GM23338 (cell line): ENCODE results near the gene LEO1. TPM values are rescaled to one million over a fixed set of nuclear protein-coding genes. Genes with fewer than 3 reads are reported as not detected.
A peak's percentile ranks its signal among the peaks of the same experiment; 100 is the strongest.

ENCODE experiments used
- ATAC-seq: fragments of 200-7000 bp; cut with Tn5 transposase; 3 replicates; pipeline ENCODE4 v1.9.1; 2020
- DNase-seq: peaks from one replicate; pipeline ENCODE4 v3.0.0-alpha.2; 2015; ENCODE audit warnings: low spot score
- H2AFZ ChIP-seq: fragments of 200-600 bp; sonication (generic); 2 replicates; pipeline ENCODE4 v1.8.0; 2016; ENCODE audit warnings: antibody characterized with exemption, mild to moderate bottlenecking, moderate library complexity
- H3F3A ChIP-seq: fragments of 200-600 bp; sonication (generic); replicated peaks from 2 replicates; pipeline ENCODE4 v1.8.0; 2017; ENCODE audit warnings: antibody characterized with exemption, mixed run types, low read depth
- H3K27ac ChIP-seq: fragments of 200-600 bp; sonication (generic); 2 replicates; pipeline ENCODE4 v1.6.1; 2016; ENCODE audit warnings: low read depth
- H3K27me3 ChIP-seq: fragments of 200-600 bp; sonication (generic); 2 replicates; pipeline ENCODE4 v1.8.0; 2016; ENCODE audit warnings: mild to moderate bottlenecking, mixed run types, moderate library complexity; ENCODE audit not compliant: insufficient read depth
- H3K36me3 ChIP-seq: fragments of 200-600 bp; sonication (generic); 2 replicates; pipeline ENCODE4 v1.8.0; 2016; ENCODE audit warnings: mild to moderate bottlenecking; ENCODE audit not compliant: insufficient read depth
- H3K4me1 ChIP-seq: fragments of 200-600 bp; sonication (generic); 2 replicates; pipeline ENCODE4 v1.8.0; 2016; ENCODE audit warnings: mild to moderate bottlenecking, moderate library complexity; ENCODE audit not compliant: insufficient read depth
- H3K4me2 ChIP-seq: fragments of 200-600 bp; sonication (generic); 2 replicates; pipeline ENCODE4 v1.7.1; 2017; ENCODE audit warnings: mixed run types
- H3K4me3 ChIP-seq: fragments of 200-600 bp; sonication (generic); 2 replicates; pipeline ENCODE4 v1.6.1; 2016; ENCODE audit warnings: mixed run types
- H3K79me2 ChIP-seq: fragments of 200-600 bp; sonication (generic); replicated peaks from 2 replicates; pipeline ENCODE4 v1.8.0; 2017; ENCODE audit warnings: mild to moderate bottlenecking; ENCODE audit not compliant: insufficient read depth
- H3K9me2 ChIP-seq: fragments of 200-600 bp; sonication (generic); 2 replicates; pipeline ENCODE4 v1.8.0; 2017; ENCODE audit not compliant: insufficient read depth
- H4K20me1 ChIP-seq: fragments of 200-600 bp; sonication (generic); replicated peaks from 2 replicates; pipeline ENCODE4 v1.8.0; 2017; ENCODE audit warnings: mild to moderate bottlenecking; ENCODE audit not compliant: insufficient read depth
- H3K27ac Mint-ChIP-seq: 2 replicates; pipeline ENCODE4 v1.8.0; 2020; ENCODE audit warnings: inconsistent platforms, mild to moderate bottlenecking, moderate library complexity, mixed read lengths
- H3K27me3 Mint-ChIP-seq: 3 replicates; pipeline ENCODE4 v1.8.0; 2022; ENCODE audit warnings: low read depth, mild to moderate bottlenecking, moderate library complexity, mixed read lengths, inconsistent platforms; ENCODE audit not compliant: insufficient read depth, poor library complexity
- H3K36me3 Mint-ChIP-seq: 3 replicates; pipeline ENCODE4 v1.8.0; 2021; ENCODE audit warnings: low read depth, mild to moderate bottlenecking, inconsistent platforms, moderate library complexity, mixed read lengths
- H3K4me1 Mint-ChIP-seq: 3 replicates; pipeline ENCODE4 v1.8.0; 2020; ENCODE audit warnings: mild to moderate bottlenecking, inconsistent platforms, mixed read lengths
- H3K4me3 Mint-ChIP-seq: 3 replicates; pipeline ENCODE4 v1.8.0; 2021; ENCODE audit warnings: moderate library complexity, mild to moderate bottlenecking, inconsistent platforms, mixed read lengths
- H3K9me3 Mint-ChIP-seq: 3 replicates; pipeline ENCODE4 v1.8.0; 2020; ENCODE audit warnings: moderate library complexity, mild to moderate bottlenecking, inconsistent platforms, mixed read lengths
- CREB1 ChIP-seq: fragments of 250-450 bp; sonication (Bioruptor Pico); IDR thresholded peaks from 2 replicates; pipeline ENCODE4 v1.5.0; 2020; ENCODE audit warnings: low read depth, mild to moderate bottlenecking, moderate library complexity
- EZH2phosphoT487 ChIP-seq: fragments of 200-600 bp; sonication (generic); IDR thresholded peaks from one replicate; pipeline ENCODE4 v1.8.1; 2018; ENCODE audit warnings: antibody characterized with exemption; ENCODE audit not compliant: unreplicated experiment
- JUNB ChIP-seq: IDR thresholded peaks from one replicate; pipeline ENCODE4 v1.6.1; 2016; ENCODE audit warnings: antibody characterized with exemption; ENCODE audit not compliant: unreplicated experiment
- NANOG ChIP-seq: IDR thresholded peaks from 2 replicates; pipeline ENCODE4 v1.6.1; 2016; ENCODE audit warnings: antibody characterized with exemption, borderline replicate concordance
- STAT1 ChIP-seq: IDR thresholded peaks from one replicate; pipeline ENCODE4 v1.6.1; 2016; ENCODE audit warnings: antibody characterized with exemption; ENCODE audit not compliant: unreplicated experiment
- ZNF331 ChIP-seq: fragments of 250-450 bp; sonication (Bioruptor Pico); IDR thresholded peaks from 2 replicates; pipeline ENCODE4 v1.5.0; 2020; ENCODE audit warnings: low read depth, mild to moderate bottlenecking, moderate library complexity
- polyA plus RNA-seq: library from polyadenylated mRNA; unstranded; fragments of >200 nt; fragmentation: Nextera tagmentation; extraction: Ambion mirVana; gene quantifications from 2 replicates; pipeline ENCODE4 v1.2.1, GENCODE V29; 2016
- total RNA-seq: library from RNA; depleted of rRNA; stranded (reverse); fragments of >200 nt; shearing (Covaris generic); gene quantifications from 2 replicates; pipeline ENCODE4 v1.2.3, GENCODE V29; 2014
- TF ChIP-seq, protein P1 (sequence below), 2 experiments: fragments of 200-600 bp in 1 of 2; sonication (generic) in 1 of 2; conservative IDR thresholded peaks; 2 replicates each; pipeline versions ENCODE4 v1.5.1 to v1.6.1; 2016 to 2017; ENCODE audit warnings: antibody characterized with exemption in 2 of 2, low read depth in 2 of 2, mild to moderate bottlenecking in 2 of 2, moderate library complexity in 1 of 2
- TF ChIP-seq, protein P2 (sequence below): IDR thresholded peaks from 2 replicates; pipeline ENCODE4 v1.6.1; 2016; ENCODE audit warnings: antibody characterized with exemption
- TF ChIP-seq, protein P3 (sequence below): IDR thresholded peaks from one replicate; pipeline ENCODE4 v1.6.1; 2018; ENCODE audit warnings: antibody characterized with exemption; ENCODE audit not compliant: unreplicated experiment

The LEO1 gene
- total and polyA plus RNA-seq, 2 experiments from 2014 or later: 41.4 to 55.6 TPM

DNA sequence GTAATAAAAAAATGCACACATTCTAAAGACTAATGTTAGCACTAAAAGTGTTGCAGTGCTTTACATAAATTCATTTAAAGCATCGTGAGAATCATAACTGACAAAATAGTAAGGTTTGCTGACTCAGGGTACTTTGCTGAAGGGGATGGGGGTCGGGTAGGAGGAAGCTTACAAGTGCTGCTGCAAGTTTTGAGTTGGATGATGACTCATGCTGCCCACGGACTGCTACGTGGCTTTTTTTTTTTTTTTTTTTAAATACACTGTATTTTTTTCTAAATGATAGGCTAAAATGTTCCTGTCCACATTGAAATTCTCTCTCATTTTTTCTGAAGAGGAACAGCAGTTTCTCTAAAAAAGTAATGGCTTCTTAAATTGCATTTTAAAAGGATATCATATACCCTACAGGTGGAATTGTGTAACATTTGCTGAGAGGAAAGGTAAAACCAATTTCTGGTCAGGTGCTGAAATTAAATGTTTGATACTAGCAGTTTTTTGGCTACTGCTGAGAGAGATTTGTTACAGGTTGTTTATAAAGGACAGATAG lies 49.6 kb upstream of the LEO1 start:
- DNase-seq (peak; percentile 50), ATAC-seq (no peak)
- H3K79me2 ChIP-seq: peaks cover 66% of the 10 kb centered on the region
- no peak overlapping the region for H2AFZ ChIP-seq
- no peaks in the 10 kb centered on the region for H3K36me3 ChIP-seq
- H3K9me2 ChIP-seq: no peaks in the 10 kb centered on the region
- Mint-ChIP-seq H3K9me3 (peaks cover 6% of the 10 kb centered on the region; the same call in 2 of the 3 replicates), H3K27ac (peak overlapping the region; percentile 96), H3K4me1 (peaks cover 45% of the 10 kb centered on the region), H3K4me3 (peak overlapping the region; percentile 90), H3K27me3 (peaks cover 24% of the 10 kb centered on the region), H3K36me3 (peaks cover 3% of the 10 kb centered on the region; the same call in 2 of the 3 replicates)
- TF ChIP-seq, protein P1, sequence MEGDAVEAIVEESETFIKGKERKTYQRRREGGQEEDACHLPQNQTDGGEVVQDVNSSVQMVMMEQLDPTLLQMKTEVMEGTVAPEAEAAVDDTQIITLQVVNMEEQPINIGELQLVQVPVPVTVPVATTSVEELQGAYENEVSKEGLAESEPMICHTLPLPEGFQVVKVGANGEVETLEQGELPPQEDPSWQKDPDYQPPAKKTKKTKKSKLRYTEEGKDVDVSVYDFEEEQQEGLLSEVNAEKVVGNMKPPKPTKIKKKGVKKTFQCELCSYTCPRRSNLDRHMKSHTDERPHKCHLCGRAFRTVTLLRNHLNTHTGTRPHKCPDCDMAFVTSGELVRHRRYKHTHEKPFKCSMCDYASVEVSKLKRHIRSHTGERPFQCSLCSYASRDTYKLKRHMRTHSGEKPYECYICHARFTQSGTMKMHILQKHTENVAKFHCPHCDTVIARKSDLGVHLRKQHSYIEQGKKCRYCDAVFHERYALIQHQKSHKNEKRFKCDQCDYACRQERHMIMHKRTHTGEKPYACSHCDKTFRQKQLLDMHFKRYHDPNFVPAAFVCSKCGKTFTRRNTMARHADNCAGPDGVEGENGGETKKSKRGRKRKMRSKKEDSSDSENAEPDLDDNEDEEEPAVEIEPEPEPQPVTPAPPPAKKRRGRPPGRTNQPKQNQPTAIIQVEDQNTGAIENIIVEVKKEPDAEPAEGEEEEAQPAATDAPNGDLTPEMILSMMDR (conservative IDR thresholded peaks at IDR 0.05; ENCODE audit: low read depth in 2 of 2): peak in 1 of 2 experiments; percentile 28; a peak in 1 of 4 replicates
- no peak for TF ChIP-seq CREB1 (CRISPR knock-in tag)
- 0 out of 2 replicates have a peak overlapping the region, but pooled peaks have one; percentile 90 for H3K27ac ChIP-seq
- H3K4me3 ChIP-seq: peak overlapping the region; percentile 77
- H4K20me1 ChIP-seq: peaks cover 29% of the 10 kb centered on the region
- no peaks in the 10 kb centered on the region for H3K27me3 ChIP-seq
- peaks cover 33% of the 10 kb centered on the region for H3K4me1 ChIP-seq
- peak overlapping the region; percentile 82 for H3K4me2 ChIP-seq
- H3F3A ChIP-seq: no peaks in the 10 kb centered on the region

DNA sequence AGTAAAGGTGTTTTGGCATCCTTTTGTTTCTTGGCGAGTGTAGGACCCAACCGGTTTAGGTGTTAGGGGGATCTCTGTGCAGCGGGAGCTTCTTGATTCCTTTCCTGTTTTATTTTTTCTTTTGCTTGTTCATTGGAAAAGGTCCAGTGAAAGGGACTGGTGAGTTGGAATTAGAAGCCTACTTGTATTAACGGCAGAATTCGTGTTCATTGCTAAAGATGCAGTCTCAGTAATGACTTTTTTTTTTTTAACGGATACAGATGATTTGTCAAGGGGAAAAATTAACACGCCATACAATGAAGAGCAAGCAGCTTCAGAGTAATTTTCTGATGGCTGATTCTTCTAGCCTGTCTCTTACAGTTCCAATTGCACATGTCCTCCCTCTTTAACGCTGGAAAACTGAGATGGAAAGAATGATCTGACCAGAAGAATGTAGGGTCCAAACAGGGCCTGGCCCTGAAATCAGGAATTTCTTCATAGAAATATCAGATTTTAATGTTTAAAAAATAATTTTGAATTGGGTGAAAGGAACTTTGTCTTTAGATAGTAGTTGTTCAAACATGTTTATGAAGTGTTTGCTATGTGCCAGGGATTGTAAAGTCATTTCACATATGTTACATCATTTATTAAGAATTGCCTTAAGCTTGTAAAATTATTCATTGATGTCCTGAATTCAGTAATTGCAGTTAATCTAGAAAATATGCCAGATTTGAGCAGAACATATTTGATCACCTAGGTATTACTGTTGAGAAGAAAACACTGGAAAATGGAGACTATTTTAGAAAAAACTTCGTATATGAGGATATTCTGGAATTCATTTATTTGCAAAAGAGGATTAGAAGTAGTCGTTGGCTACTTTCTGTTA lies 48.9 kb upstream of the LEO1 start:
- Mint-ChIP-seq H3K36me3 (peaks cover 3% of the 10 kb centered on the region; the same call in 2 of the 3 replicates), H3K9me3 (peaks cover 6% of the 10 kb centered on the region; the same call in 2 of the 3 replicates), H3K27me3 (peaks cover 27% of the 10 kb centered on the region), H3K4me3 (peak overlapping the region; percentile 90), H3K4me1 (peaks cover 40% of the 10 kb centered on the region), H3K27ac (peak overlapping the region; percentile 96)
- H3K36me3 ChIP-seq: no peaks in the 10 kb centered on the region
- H2AFZ ChIP-seq: no peak overlapping the region
- H3K9me2 ChIP-seq: no peaks in the 10 kb centered on the region
- H3K4me3 ChIP-seq: peak overlapping the region; percentile 77
- H3K79me2 ChIP-seq: peaks cover 58% of the 10 kb centered on the region
- H3K27ac ChIP-seq: peak overlapping the region; percentile 90
- H3F3A ChIP-seq: no peaks in the 10 kb centered on the region
- peak; percentile 4; the same call in 1 of the 3 replicates for ATAC-seq
- H3K27me3 ChIP-seq: no peaks in the 10 kb centered on the region
- peaks cover 33% of the 10 kb centered on the region for H3K4me1 ChIP-seq
- DNase-seq: no peak
- peaks cover 22% of the 10 kb centered on the region for H4K20me1 ChIP-seq
- H3K4me2 ChIP-seq: peak overlapping the region; percentile 82
- no peak for TF ChIP-seq STAT1
- no peak for TF ChIP-seq NANOG
- TF ChIP-seq ZNF331 (CRISPR knock-in tag): no peak
- TF ChIP-seq CREB1 (CRISPR knock-in tag): no peak
- no peak for TF ChIP-seq JUNB
- TF ChIP-seq, protein P2, sequence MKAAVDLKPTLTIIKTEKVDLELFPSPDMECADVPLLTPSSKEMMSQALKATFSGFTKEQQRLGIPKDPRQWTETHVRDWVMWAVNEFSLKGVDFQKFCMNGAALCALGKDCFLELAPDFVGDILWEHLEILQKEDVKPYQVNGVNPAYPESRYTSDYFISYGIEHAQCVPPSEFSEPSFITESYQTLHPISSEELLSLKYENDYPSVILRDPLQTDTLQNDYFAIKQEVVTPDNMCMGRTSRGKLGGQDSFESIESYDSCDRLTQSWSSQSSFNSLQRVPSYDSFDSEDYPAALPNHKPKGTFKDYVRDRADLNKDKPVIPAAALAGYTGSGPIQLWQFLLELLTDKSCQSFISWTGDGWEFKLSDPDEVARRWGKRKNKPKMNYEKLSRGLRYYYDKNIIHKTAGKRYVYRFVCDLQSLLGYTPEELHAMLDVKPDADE: no peak
- TF ChIP-seq, protein P3, sequence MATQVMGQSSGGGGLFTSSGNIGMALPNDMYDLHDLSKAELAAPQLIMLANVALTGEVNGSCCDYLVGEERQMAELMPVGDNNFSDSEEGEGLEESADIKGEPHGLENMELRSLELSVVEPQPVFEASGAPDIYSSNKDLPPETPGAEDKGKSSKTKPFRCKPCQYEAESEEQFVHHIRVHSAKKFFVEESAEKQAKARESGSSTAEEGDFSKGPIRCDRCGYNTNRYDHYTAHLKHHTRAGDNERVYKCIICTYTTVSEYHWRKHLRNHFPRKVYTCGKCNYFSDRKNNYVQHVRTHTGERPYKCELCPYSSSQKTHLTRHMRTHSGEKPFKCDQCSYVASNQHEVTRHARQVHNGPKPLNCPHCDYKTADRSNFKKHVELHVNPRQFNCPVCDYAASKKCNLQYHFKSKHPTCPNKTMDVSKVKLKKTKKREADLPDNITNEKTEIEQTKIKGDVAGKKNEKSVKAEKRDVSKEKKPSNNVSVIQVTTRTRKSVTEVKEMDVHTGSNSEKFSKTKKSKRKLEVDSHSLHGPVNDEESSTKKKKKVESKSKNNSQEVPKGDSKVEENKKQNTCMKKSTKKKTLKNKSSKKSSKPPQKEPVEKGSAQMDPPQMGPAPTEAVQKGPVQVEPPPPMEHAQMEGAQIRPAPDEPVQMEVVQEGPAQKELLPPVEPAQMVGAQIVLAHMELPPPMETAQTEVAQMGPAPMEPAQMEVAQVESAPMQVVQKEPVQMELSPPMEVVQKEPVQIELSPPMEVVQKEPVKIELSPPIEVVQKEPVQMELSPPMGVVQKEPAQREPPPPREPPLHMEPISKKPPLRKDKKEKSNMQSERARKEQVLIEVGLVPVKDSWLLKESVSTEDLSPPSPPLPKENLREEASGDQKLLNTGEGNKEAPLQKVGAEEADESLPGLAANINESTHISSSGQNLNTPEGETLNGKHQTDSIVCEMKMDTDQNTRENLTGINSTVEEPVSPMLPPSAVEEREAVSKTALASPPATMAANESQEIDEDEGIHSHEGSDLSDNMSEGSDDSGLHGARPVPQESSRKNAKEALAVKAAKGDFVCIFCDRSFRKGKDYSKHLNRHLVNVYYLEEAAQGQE: no peak
- TF ChIP-seq EZH2phosphoT487: no peak
